GM12878 (cell line): ENCODE data around the gene SPINT2. TPM values are rescaled to one million over a fixed set of nuclear protein-coding genes. Genes with fewer than 3 reads are reported as not detected.

Experiments
- ATF7 ChIP-seq: fragments of 450-650 bp; IDR thresholded peaks from 2 replicates; pipeline ENCODE4 v1.6.1; 2016; ENCODE audit warnings: low read depth, mild to moderate bottlenecking
- BACH1 ChIP-seq: fragments of 450-650 bp; IDR thresholded peaks from 2 replicates; pipeline ENCODE4 v1.6.1; 2017; ENCODE audit warnings: mild to moderate bottlenecking, borderline replicate concordance
- BHLHE40 ChIP-seq, 2 experiments: fragments of 450-650 bp in 1 of 2; IDR thresholded peaks; 2 replicates each; pipeline ENCODE4 v1.6.1; 2011 to 2017; ENCODE audit warnings: low read depth in 2 of 2, borderline replicate concordance in 1 of 2, improper control_type of control experiment in 1 of 2, low read length in 1 of 2, mild to moderate bottlenecking in 1 of 2
- CREM ChIP-seq: IDR thresholded peaks from 2 replicates; pipeline ENCODE4 v1.6.1; 2014; ENCODE audit warnings: antibody characterized with exemption, low read depth
- DPF2 ChIP-seq: fragments of 450-650 bp; IDR thresholded peaks from 2 replicates; pipeline ENCODE4 v1.6.1; 2017; ENCODE audit warnings: mild to moderate bottlenecking
- EP300 ChIP-seq, 2 experiments: fragments of 150-350 bp in 1 of 2; IDR thresholded peaks; 2 replicates each; pipeline ENCODE4 v1.6.1; 2011 to 2012; ENCODE audit warnings: low read depth in 2 of 2, low read length in 2 of 2, borderline replicate concordance in 1 of 2, improper control_type of control experiment in 1 of 2, inconsistent platforms in 1 of 2; ENCODE audit not compliant: control insufficient read depth in 1 of 2
- ETV6 ChIP-seq, 2 experiments: fragments of 450-650 bp in 1 of 2; IDR thresholded peaks in 1 of 2; conservative IDR thresholded peaks in 1 of 2; 2 replicates each; pipeline ENCODE4 v1.6.1; 2014; ENCODE audit warnings: antibody characterized with exemption in 1 of 2, borderline replicate concordance in 1 of 2, low read depth in 1 of 2, mild to moderate bottlenecking in 1 of 2, moderate library complexity in 1 of 2
- GATAD2B ChIP-seq: fragments of 450-650 bp; conservative IDR thresholded peaks from 2 replicates; pipeline ENCODE4 v1.6.1; 2017; ENCODE audit warnings: low read depth, mild to moderate bottlenecking, moderate library complexity
- IKZF1 ChIP-seq: fragments of 450-650 bp; conservative IDR thresholded peaks from 2 replicates; pipeline ENCODE4 v1.6.1; 2017; ENCODE audit warnings: antibody characterized with exemption, mild to moderate bottlenecking
- IRF4 ChIP-seq: IDR thresholded peaks from 2 replicates; pipeline ENCODE4 v1.6.1; 2011; ENCODE audit warnings: low read depth, low read length
- MYC ChIP-seq: IDR thresholded peaks from 2 replicates; pipeline ENCODE4 v1.6.1; 2011; ENCODE audit warnings: mild to moderate bottlenecking, low read length, moderate library complexity, inconsistent platforms; ENCODE audit not compliant: insufficient read depth, insufficient replicate concordance, insufficient read length, severe bottlenecking
- PAX5 ChIP-seq: IDR thresholded peaks from 2 replicates; pipeline ENCODE4 v1.6.1; 2011; ENCODE audit warnings: low read depth, low read length, borderline replicate concordance
- RAD51 ChIP-seq: fragments of 450-650 bp; IDR thresholded peaks from 2 replicates; pipeline ENCODE4 v1.6.1; 2016; ENCODE audit warnings: moderate library complexity, mild to moderate bottlenecking, inconsistent platforms
- SIX5 ChIP-seq: IDR thresholded peaks from 2 replicates; pipeline ENCODE4 v1.6.1; 2011; ENCODE audit warnings: mild to moderate bottlenecking, low read depth, low read length, moderate library complexity; ENCODE audit not compliant: severe bottlenecking
- SMAD1 ChIP-seq: fragments of 450-650 bp; IDR thresholded peaks from 2 replicates; pipeline ENCODE4 v1.6.1; 2018; ENCODE audit warnings: mild to moderate bottlenecking, low read depth; ENCODE audit not compliant: partially characterized antibody
- STAT3 ChIP-seq: IDR thresholded peaks from 2 replicates; pipeline ENCODE4 v1.6.1; 2011; ENCODE audit warnings: low read depth, low read length, improper control_type of control experiment
- ZNF24 ChIP-seq: fragments of 450-650 bp; IDR thresholded peaks from 2 replicates; pipeline ENCODE4 v1.6.1; 2017; ENCODE audit warnings: antibody characterized with exemption, mild to moderate bottlenecking
- ZSCAN29 ChIP-seq: fragments of 450-650 bp; IDR thresholded peaks from 2 replicates; pipeline ENCODE4 v1.6.1; 2017; ENCODE audit warnings: mild to moderate bottlenecking, moderate library complexity
- polyA plus RNA-seq, 11 experiments: library from polyadenylated mRNA; depleted of rRNA in 4 of 11; unstranded in 6 of 11; stranded (reverse) in 5 of 11; fragments of >200 nt; fragmentation: Nextera tagmentation in 4 of 11; fragmentation: Illumina TruSeq in 1 of 11; extraction: Ambion mirVana in 4 of 11; extraction: Trizol in 1 of 11; gene quantifications; 1 replicate in 1 of 11; 2 replicates in 10 of 11; pipeline versions ENCODE4 v1.2.1 to v1.2.3, GENCODE V29; 2011 to 2016; ENCODE audit warnings: inconsistent platforms in 2 of 11, missing spikeins in 2 of 11, low read depth in 1 of 11
- total RNA-seq, 4 experiments: library from RNA; depleted of rRNA in 3 of 4; stranded (reverse); fragments of >200 nt in 3 of 4; fragmentation: Illumina TruSeq in 1 of 4; extraction: Trizol in 1 of 4; gene quantifications; 2 replicates each; pipeline versions ENCODE4 v1.2.1 to v1.2.3, GENCODE V29; 2013 to 2021
- TF ChIP-seq, protein P1 (sequence below): IDR thresholded peaks from 2 replicates; pipeline ENCODE4 v1.6.1; 2011; ENCODE audit warnings: mild to moderate bottlenecking, low read depth, low read length, moderate library complexity; ENCODE audit not compliant: insufficient replicate concordance
- TF ChIP-seq, protein P2 (sequence below): IDR thresholded peaks from 2 replicates; pipeline ENCODE4 v1.6.1; 2011; ENCODE audit warnings: borderline replicate concordance, low read depth, mild to moderate bottlenecking, moderate library complexity, mixed read lengths, low read length; ENCODE audit not compliant: insufficient read depth; ENCODE audit errors: extremely low read length

The SPINT2 gene
- total and polyA plus RNA-seq, 10 of the 15 experiments (the other 5 are each of a cell fraction or from before 2014, with no cell fraction given): 0.15 to 26.5 (median 17.5) TPM

DNA sequence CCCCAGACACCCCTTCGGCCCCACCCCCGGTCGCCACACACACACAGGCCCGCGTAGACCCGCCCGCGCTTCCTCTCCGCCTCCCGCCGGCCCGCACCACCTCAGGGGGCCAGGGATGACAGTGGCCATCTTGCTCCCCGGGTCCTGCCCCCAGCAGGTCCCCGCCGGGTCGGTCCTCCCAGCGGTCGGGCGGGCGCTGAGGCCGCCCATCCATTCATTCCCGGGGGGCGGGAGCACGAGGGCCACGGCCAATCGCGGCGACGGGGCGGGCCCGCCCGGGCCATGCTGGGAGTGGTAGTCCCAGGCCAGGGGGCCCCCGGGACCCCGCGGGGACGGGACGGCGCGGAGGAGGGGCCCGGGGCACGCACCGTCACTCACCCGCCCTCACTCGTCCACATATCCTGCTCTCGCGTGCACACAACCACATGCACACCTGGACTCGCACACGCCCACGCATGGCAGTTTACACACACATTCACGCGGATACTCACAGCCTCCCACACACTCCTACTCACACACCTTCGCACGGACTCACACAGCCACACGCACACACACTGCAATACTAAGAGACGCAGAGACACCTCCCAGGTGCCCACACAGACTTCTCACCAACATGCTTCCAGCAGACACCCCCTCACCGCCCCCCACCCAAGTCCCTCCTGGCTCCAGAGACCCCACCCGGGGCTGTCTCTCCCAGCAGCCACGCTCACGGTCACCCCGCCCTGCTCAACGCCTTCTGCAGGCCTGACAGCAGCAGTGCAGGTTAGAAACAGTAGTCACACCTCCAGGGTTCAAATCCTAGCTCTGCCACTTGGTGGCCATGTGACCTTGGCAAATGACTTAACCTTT, 40.1 kb upstream of the SPINT2 start, which contains the start of gene DPF1 (continued):
- TF ChIP-seq EP300 (IDR thresholded peaks at IDR 0.05; ENCODE audit: borderline replicate concordance in 1 of 2, control insufficient read depth in 1 of 2, low read depth in 2 of 2, low read length in 2 of 2) (0 out of 4 replicates have a peak, but pooled peaks of 1 of the 2 experiments have one; percentile 26), SIX5 (peak; percentile 82), ATF7 (peak; percentile 80; the same call in 1 of the 2 replicates), SMAD1 (no peak), MYC (peak; percentile 27), CREM (peak; percentile 72; the same call in 1 of the 2 replicates), RAD51 (peak; percentile 60; the same call in 1 of the 2 replicates), IKZF1 (peak; percentile 84), ETV6 (conservative IDR thresholded peaks at IDR 0.05 in 1 of 2, IDR thresholded peaks at IDR 0.05 in 1 of 2; ENCODE audit: borderline replicate concordance in 1 of 2, low read depth in 1 of 2) (0 out of 4 replicates have a peak, but pooled peaks of 1 of the 2 experiments have one; percentile 8), DPF2 (peak; percentile 86), GATAD2B (peak; percentile 76), IRF4 (peak; percentile 48; the same call in 1 of the 2 replicates), BACH1 (peak; percentile 66), STAT3 (no peak), BHLHE40 (IDR thresholded peaks at IDR 0.05; ENCODE audit: borderline replicate concordance in 1 of 2, low read depth in 2 of 2, low read length in 1 of 2) (peak; percentile 84 to 91), PAX5 (peak; percentile 47; the same call in 1 of the 2 replicates), ZSCAN29 (peak; percentile 64; the same call in 1 of the 2 replicates), ZNF24 (no peak)
- TF ChIP-seq, protein P1, sequence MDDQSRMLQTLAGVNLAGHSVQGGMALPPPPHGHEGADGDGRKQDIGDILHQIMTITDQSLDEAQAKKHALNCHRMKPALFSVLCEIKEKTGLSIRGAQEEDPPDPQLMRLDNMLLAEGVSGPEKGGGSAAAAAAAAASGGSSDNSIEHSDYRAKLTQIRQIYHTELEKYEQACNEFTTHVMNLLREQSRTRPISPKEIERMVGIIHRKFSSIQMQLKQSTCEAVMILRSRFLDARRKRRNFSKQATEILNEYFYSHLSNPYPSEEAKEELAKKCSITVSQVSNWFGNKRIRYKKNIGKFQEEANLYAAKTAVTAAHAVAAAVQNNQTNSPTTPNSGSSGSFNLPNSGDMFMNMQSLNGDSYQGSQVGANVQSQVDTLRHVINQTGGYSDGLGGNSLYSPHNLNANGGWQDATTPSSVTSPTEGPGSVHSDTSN: peak; percentile 67
- TF ChIP-seq, protein P2, sequence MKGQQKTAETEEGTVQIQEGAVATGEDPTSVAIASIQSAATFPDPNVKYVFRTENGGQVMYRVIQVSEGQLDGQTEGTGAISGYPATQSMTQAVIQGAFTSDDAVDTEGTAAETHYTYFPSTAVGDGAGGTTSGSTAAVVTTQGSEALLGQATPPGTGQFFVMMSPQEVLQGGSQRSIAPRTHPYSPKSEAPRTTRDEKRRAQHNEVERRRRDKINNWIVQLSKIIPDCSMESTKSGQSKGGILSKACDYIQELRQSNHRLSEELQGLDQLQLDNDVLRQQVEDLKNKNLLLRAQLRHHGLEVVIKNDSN: peak; percentile 65
